Measurements from ENCODE around the gene SLC2A10.

SLC2A10 gene

DNA sequence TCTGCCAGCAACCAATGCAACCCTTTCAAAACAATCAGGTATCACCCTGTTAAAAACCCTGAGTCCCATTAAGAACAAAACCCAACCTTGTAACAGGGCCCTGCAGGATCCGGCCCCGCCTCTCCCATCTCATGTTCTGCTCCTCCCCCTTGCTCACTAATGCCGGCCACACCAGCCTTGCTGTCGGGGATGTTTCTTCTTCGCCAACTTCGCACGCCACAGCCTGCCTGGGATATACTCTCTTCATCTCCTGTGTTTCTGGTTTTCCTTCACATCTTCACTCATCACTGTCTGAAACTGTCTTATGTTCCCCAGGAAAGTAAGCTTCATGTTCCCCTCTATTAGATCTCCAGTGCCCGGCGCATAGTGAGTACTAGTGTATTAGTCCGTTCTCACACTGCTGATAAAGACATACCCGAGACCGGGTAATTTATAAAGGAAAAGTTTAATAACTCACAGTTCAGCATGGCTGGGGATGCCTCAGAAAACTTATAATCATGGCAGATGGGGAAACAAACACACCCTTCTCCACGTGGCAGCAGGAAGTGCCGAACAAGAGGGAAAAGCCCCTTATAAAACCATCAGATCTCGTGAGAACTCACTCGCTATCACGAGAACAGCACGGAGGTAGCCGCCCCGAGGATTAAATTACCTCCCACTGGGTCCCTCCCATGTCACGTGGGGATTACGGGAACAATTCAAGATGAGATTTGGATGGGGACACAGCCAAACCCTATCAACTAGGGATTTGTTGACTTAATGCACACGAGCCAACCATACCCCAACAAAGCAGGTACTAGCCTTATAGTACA lies 25.3 kb upstream of the SLC2A10 start:
- no peak for TF ChIP-seq CTCF (IDR thresholded peaks at IDR 0.05; ENCODE audit: low read depth, low read length)
- DNase-seq (ENCODE audit: extremely low read depth, low read depth) = peak; percentile 30

GRCh38 chr20:46688151-46689081 lies 21.0 kb upstream of the SLC2A10 start:
- no peak for DNase-seq (ENCODE audit: extremely low read depth, low read depth)
- no peak for TF ChIP-seq CTCF (IDR thresholded peaks at IDR 0.05; ENCODE audit: low read depth, low read length)

GRCh38 chr20:46689082-46689753 lies 20.2 kb upstream of the SLC2A10 start, which contains the start of gene TP53RK:
TP53RK (minus strand) TSS chr20:46689444; CDS start chr20:46689414, 30 bp downstream.
- DNase-seq (ENCODE audit: extremely low read depth, low read depth) = peak; percentile 100
- TF ChIP-seq CTCF (IDR thresholded peaks at IDR 0.05; ENCODE audit: low read depth, low read length) = no peak; the same call in 1 of the 2 replicates

GRCh38 chr20:46689754-46690085 lies 19.7 kb upstream of the SLC2A10 start:
- no peak for TF ChIP-seq CTCF (IDR thresholded peaks at IDR 0.05; ENCODE audit: low read depth, low read length)
- DNase-seq (ENCODE audit: extremely low read depth, low read depth) = no peak

- no peak for TF ChIP-seq CTCF (IDR thresholded peaks at IDR 0.05; ENCODE audit: low read depth, low read length)
- DNase-seq (ENCODE audit: extremely low read depth, low read depth) = no peak
These were observed 19.0 kb upstream of the SLC2A10 start for GRCh38 chr20:46690219-46691106.

DNA sequence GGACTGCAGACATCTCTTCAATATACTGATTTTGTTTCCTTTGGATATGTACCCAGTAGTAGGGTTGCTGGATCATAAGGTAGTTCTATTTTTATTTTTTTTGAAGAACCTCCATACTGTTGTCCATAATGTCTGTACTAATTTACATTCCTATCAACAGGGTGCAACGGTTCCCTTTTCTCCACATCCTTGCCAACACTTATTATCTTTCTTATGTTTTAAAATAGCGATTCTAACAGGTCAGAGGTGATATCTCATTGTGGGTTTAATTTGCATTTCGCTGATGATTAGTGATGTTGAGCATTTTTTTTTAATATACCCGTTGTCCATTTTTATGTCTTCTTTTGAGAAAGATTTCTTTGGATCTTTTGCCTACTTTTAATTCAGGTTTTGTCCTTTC lies 18.3 kb upstream of the SLC2A10 start:
- no peak for DNase-seq (ENCODE audit: extremely low read depth, low read depth)
- no peak for TF ChIP-seq CTCF (IDR thresholded peaks at IDR 0.05; ENCODE audit: low read depth, low read length)
